NCI-H510A (cell line): ENCODE measurements around the gene WBP2NL.

Experiments used
- DNase-seq: peaks from one replicate; lab custom pipeline; 2025; lab: John Stamatoyannopoulos, UW

The WBP2NL gene

GRCh38 chr22:41978732-41979131, 19.9 kb upstream of the WBP2NL start:
- DNase-seq = no peak

- DNase-seq = no peak
These were observed 19.0 kb upstream of the WBP2NL start for GRCh38 chr22:41979423-41980250.

GRCh38 chr22:41982865-41983264, 15.7 kb upstream of the WBP2NL start:
- no peak for DNase-seq

- DNase-seq = no peak
These were observed 14.8 kb upstream of the WBP2NL start for GRCh38 chr22:41983513-41984405.

- DNase-seq = no peak
These were observed 11.3 kb upstream of the WBP2NL start for GRCh38 chr22:41987276-41987675.

GRCh38 chr22:41989246-41989645, 9.3 kb upstream of the WBP2NL start:
- no peak for DNase-seq

- no peak for DNase-seq
These were observed 7.5 kb upstream of the WBP2NL start for GRCh38 chr22:41991111-41991510.

DNA sequence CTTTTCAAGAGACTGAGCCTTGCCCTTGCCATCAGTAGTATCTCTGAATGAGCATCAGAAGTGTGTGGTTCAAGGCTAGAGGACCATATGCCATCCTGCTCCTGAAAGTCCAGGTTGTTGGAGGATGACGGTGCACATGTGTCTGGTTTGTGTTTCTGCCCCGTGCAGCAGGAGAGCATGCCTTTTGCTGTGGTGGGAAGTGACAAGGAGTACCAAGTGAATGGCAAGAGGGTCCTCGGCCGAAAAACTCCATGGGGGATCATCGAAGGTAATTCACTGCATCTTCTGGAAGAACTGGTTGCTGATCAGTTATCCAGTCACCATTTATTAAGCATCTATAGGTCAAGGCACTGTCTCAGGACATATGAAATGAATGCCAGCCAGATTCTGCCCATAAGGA, 6.1 kb upstream of the WBP2NL start:
- DNase-seq = no peak

- DNase-seq = no peak
These were observed 3.4 kb upstream of the WBP2NL start for GRCh38 chr22:41995211-41995610.

DNA sequence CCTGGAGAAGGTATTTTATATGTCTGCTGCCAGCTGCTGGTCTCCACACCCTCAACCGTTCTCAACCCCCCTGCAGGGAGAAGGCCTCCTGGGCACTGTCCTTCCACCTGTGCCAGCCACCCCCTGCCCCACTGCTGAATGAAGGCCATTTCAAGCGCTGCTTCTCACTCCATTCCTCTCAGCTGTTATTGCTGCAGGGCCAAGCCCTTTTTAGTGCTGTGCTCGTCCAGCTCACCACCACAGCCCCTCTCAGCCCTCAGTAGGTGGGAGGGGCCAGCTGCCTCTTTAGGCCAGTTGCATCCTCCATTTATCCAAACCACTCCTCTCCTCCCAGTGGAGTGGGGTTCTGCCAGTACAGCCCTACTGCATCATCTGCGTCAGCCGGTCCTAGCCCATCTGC, 1.8 kb upstream of the WBP2NL start:
- DNase-seq = no peak

- no peak for DNase-seq
These were observed 1.9 kb downstream of the WBP2NL start for GRCh38 chr22:42000466-42000865.

DNA sequence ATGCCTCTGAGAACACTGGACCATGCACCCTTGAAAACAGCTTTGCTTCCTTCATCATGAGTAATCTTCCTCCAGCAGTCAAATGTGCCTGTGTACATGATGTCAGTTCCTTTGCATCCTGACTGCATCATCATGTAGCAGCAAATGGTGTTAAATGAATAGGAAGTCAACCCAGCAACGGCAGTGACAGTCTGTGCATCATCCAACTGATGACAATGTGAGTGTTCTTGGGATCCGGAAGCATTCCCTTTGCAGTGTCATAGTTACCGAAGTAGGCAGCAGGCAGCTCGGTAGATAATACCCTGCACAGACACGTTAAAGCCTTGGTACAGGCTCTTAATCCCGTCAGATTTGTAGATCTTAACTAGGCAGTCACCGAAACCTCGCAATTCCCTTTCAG, 2.5 kb downstream of the WBP2NL start:
- DNase-seq = no peak

DNA sequence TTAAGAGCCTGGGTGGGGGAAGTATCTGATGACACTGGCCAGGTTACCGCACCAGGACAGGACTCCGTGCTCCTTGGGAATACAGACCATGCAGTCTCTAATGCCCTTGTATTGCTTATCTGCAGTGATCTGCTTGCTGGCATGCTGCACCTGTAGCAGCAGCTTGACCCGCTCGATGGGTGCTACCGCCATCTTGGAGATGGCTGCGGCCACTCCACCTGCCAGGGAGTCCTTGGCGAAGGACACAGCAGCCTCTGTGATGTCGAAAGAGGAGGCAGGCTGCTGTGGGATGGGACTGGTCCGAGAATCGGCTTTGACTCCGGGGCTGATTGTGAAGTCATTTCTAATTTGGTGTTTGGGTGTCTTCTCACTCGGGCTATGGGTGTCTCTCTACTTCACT, 3.1 kb downstream of the WBP2NL start:
- no peak for DNase-seq

GRCh38 chr22:42007922-42008321, 9.3 kb downstream of the WBP2NL start:
- DNase-seq = no peak

- DNase-seq = no peak
These were observed 12.2 kb downstream of the WBP2NL start for GRCh38 chr22:42010778-42011177.

DNA sequence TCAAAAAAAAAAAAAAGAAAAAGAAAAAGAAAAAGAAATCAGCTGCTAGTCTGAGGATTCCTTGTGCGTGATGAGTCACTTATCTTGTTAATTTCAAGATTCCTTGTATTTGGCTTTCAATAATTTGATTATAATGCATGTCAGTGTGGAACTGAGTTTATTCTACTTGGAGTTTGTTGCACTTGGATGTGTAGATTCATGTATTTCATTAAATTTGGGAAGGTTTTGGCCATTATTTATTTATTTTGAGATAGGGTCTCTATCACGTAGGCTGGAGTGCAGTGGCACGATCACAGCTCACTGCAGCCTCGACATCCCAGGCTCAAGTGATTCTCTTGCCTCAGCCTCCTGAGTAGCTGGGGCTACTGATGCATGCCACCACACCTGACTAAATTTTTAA, 14.8 kb downstream of the WBP2NL start:
- no peak for DNase-seq

- DNase-seq = no peak
These were observed 17.5 kb downstream of the WBP2NL start for GRCh38 chr22:42016111-42016510.

- no peak for DNase-seq
These were observed 19.6 kb downstream of the WBP2NL start for GRCh38 chr22:42018224-42018623.

DNA sequence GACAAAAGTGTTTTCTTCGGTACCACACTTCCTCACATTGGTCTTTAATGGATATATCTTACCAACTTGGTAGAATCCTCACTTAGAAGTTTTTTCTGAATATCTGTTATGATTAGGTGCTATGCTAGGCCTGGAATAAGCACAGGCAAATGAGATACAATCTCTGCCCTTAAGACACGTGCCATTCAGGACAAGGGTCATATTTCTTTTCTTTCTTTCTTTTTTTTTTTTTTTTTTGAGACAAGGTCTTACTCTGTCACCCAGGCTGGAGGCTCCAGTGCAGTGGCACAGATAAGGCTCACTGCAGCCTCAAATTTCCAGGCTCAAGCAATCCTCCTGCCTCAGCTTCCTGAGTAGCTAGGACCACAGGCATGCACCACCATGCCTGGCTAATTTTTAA, 23.0 kb downstream of the WBP2NL start:
- DNase-seq = no peak

- DNase-seq = no peak
These were observed 23.7 kb downstream of the WBP2NL start for GRCh38 chr22:42022162-42022847.

- no peak for DNase-seq
These were observed 26.8 kb downstream of the WBP2NL start for GRCh38 chr22:42025421-42025820.

DNA sequence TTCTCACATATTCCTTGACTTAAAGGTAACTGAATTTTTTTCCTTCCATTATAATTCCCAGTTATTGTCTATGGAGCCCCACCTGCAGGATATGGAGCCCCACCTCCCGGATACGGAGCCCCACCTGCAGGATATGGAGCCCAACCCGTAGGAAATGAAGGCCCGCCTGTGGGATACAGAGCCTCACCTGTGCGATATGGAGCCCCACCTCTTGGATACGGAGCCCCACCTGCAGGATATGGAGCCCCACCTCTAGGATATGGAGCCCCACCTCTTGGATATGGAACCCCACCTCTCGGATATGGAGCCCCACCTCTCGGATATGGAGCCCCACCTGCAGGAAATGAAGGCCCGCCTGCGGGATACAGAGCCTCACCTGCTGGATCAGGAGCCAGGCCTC, 28.1 kb downstream of the WBP2NL start:
- no peak for DNase-seq
